Left lung (tissue), 10 donors: ENCODE results near the gene TMEM106C. TPM values are rescaled to one million over a fixed set of nuclear protein-coding genes. Genes with fewer than 3 reads are reported as not detected.

Experiments
- ATAC-seq: fragments of 200-7000 bp; cut with Tn5 transposase; one replicate; pipeline ENCODE4 v1.9.1; 2020; ENCODE audit warnings: moderate library complexity
- DNase-seq, 4 donors: peaks; one replicate each; pipeline ENCODE4 v3.0.0-alpha.2; 2013 to 2020
- H3K27ac ChIP-seq, 2 donors: fragments of 200-600 bp; sonication (generic) in 1 of 2; one replicate each; pipeline versions ENCODE4 v1.5.0 to v1.8.0; 2020 to 2021
- H3K27me3 ChIP-seq, 2 donors: fragments of 200-600 bp; sonication (generic) in 1 of 2; one replicate each; pipeline versions ENCODE4 v1.5.0 to v1.8.0; 2020 to 2021
- H3K36me3 ChIP-seq, 2 donors: fragments of 200-600 bp; sonication (generic) in 1 of 2; one replicate each; pipeline versions ENCODE4 v1.5.0 to v1.8.0; 2020 to 2021
- H3K4me1 ChIP-seq, 2 donors: fragments of 200-600 bp; one replicate each; pipeline ENCODE4 v1.8.0; 2021
- H3K4me3 ChIP-seq, 2 donors: fragments of 200-600 bp; sonication (generic) in 1 of 2; one replicate each; pipeline versions ENCODE4 v1.5.0 to v1.8.0; 2020 to 2021; ENCODE audit warnings: mild to moderate bottlenecking in 1 of 2
- H3K9me3 ChIP-seq, 2 donors: fragments of 200-600 bp; sonication (generic) in 1 of 2; one replicate each; pipeline versions ENCODE4 v1.5.0 to v1.8.0; 2020 to 2021
- CTCF ChIP-seq, 2 donors: fragments of 200-600 bp; sonication (generic) in 1 of 2; IDR thresholded peaks; one replicate each; pipeline versions ENCODE4 v1.5.0 to v1.8.0; 2021; ENCODE audit warnings: antibody characterized with exemption in 2 of 2
- intact Hi-C, 2 donors: fragments of 100-400 bp; cut with DNase I; formaldehyde crosslinking; loops; one replicate each; pipeline versions ENCODE4 v1.11.2 to v1.14.2; 2022
- polyA plus RNA-seq, 6 donors: library from polyadenylated mRNA; unstranded; fragments of 120-200 nt; gene quantifications; one replicate each; pipeline ENCODE4 v1.2.1, GENCODE V29; 2013; ENCODE audit not compliant: insufficient read length in 6 of 6
- total RNA-seq, 2 donors: library from RNA; stranded (reverse); fragmentation: NEBNext Ultra II Directional; extraction: Animal tissue kit (Norgen Biotek cat#: 25700); gene quantifications; one replicate each; pipeline ENCODE4 v1.2.1, GENCODE V29; 2021
- donor health status: DM: no; HTN: yes; CAD: no.
- donor health status: DM: no; HTN: no; CAD: no.

The TMEM106C gene
- total and polyA plus RNA-seq, 8 donors: 43.1 to 99.3 (median 82.1) TPM

- no peaks in the 10 kb centered on the region for H3K27me3 ChIP-seq
- TF ChIP-seq CTCF (IDR thresholded peaks at IDR 0.05): no peak
- intact Hi-C loops: no loop called here
- H3K9me3 ChIP-seq: no peaks in the 10 kb centered on the region
- no peak for ATAC-seq
- no peak overlapping the region for H3K27ac ChIP-seq
- no peaks in the 10 kb centered on the region for H3K36me3 ChIP-seq
- H3K4me1 ChIP-seq: no peaks in the 10 kb centered on the region
- H3K4me3 ChIP-seq: no peak overlapping the region
- DNase-seq: no peak
Observed at GRCh38 chr12:47987411-47988072, 24.1 kb downstream of the TMEM106C start.

- DNase-seq (peak in 1 of 4 donors; percentile 59), ATAC-seq (no peak)
- Histone ChIP-seq H3K27ac (no peak overlapping the region), H3K4me1 (no peaks in the 10 kb centered on the region), H3K4me3 (no peak overlapping the region), H3K36me3 (no peaks in the 10 kb centered on the region), H3K27me3 (no peaks in the 10 kb centered on the region), H3K9me3 (no peaks in the 10 kb centered on the region)
- intact Hi-C loops: no loop called here
- TF ChIP-seq CTCF (IDR thresholded peaks at IDR 0.05): no peak
Observed at GRCh38 chr12:47988073-47989022, 25.0 kb downstream of the TMEM106C start.

- Histone ChIP-seq H3K27me3 (peaks cover 0 to 3% of the 10 kb centered on the region in 2 donors), H3K36me3 (no peaks in the 10 kb centered on the region), H3K9me3 (no peaks in the 10 kb centered on the region), H3K4me1 (no peaks in the 10 kb centered on the region), H3K4me3 (no peak overlapping the region), H3K27ac (no peak overlapping the region)
- no peak for DNase-seq
- no peak for ATAC-seq
- intact Hi-C loops: no loop called here
- TF ChIP-seq CTCF (IDR thresholded peaks at IDR 0.05): no peak
Observed at GRCh38 chr12:47989023-47989417, 25.6 kb downstream of the TMEM106C start.

- Histone ChIP-seq H3K9me3 (no peaks in the 10 kb centered on the region), H3K4me3 (no peak overlapping the region), H3K27ac (no peak overlapping the region), H3K36me3 (no peaks in the 10 kb centered on the region), H3K27me3 (peaks cover 0 to 8% of the 10 kb centered on the region in 2 donors), H3K4me1 (no peaks in the 10 kb centered on the region)
- ATAC-seq (no peak), DNase-seq (no peak)
- intact Hi-C loops: no loop called here
- no peak for TF ChIP-seq CTCF (IDR thresholded peaks at IDR 0.05)
Observed at GRCh38 chr12:47989666-47990065, 26.3 kb downstream of the TMEM106C start.
